Endothelial cell of umbilical vein (primary cell): Measurements from ENCODE around the gene ANKRD35. TPM values are rescaled to one million over a fixed set of nuclear protein-coding genes. Genes with fewer than 3 reads are reported as not detected.
"Not testable (repeated sequence)": the region's sequence is repeated elsewhere in the genome, so short reads cannot be mapped to it uniquely, and the experiment has no call there.

Experiments
- BruUV-seq: library from RNA; stranded (reverse); fragments of 400-500 nt; replicated peaks from 2 replicates; lab custom pipeline; 2021; lab: Mats Ljungman, UMichigan
- CTCF ChIA-PET: fragments of 300-600, 350-600 bp; sonication (Branson Sonifier 250); formaldehyde crosslinking; loops from one replicate; lab custom pipeline; 2021; ENCODE audit warnings: antibody characterized with exemption, inconsistent platforms; lab: Charles Lee
- POLR2A ChIA-PET: fragments of 300-600, 350-600 bp; sonication (Branson Sonifier 250); formaldehyde crosslinking; loops from one replicate; lab custom pipeline; 2021; ENCODE audit warnings: antibody characterized with exemption, inconsistent platforms; lab: Charles Lee
- DNase-seq: peaks from one replicate; pipeline ENCODE4 v3.0.0-alpha.2; 2011; ENCODE audit warnings: low read depth, low spot score
- FAIRE-seq: peaks from 2 replicates; lab custom pipeline; 2011; peaks lifted over from hg19 to GRCh38; lab: Jason Lieb, UNC
- H2AFZ ChIP-seq: 2 replicates; pipeline ENCODE4 v1.6.0; 2012; ENCODE audit warnings: low read depth, low read length, control low read depth, inconsistent platforms
- H3K27ac ChIP-seq: 2 replicates; pipeline ENCODE4 v1.5.1; 2011; ENCODE audit warnings: low read depth, mild to moderate bottlenecking, control low read depth, low read length, moderate library complexity; ENCODE audit not compliant: insufficient read depth
- H3K27me3 ChIP-seq, 2 experiments: 2 replicates each; pipeline versions ENCODE4 v1.6.0 to v1.6.1; 2011; ENCODE audit warnings: low read length in 2 of 2, mixed read lengths in 1 of 2; ENCODE audit not compliant: control insufficient read depth in 2 of 2, insufficient read depth in 2 of 2
- H3K36me3 ChIP-seq, 2 experiments: 2 replicates in 1 of 2; 3 replicates in 1 of 2; pipeline ENCODE4 v1.5.1; 2011; ENCODE audit warnings: low read length in 2 of 2, mild to moderate bottlenecking in 1 of 2, moderate library complexity in 1 of 2; ENCODE audit not compliant: control insufficient read depth in 2 of 2, insufficient read depth in 2 of 2; ENCODE audit errors: extremely low read depth in 1 of 2
- H3K4me1 ChIP-seq: 3 replicates; pipeline ENCODE4 v1.5.1; 2011; ENCODE audit warnings: mild to moderate bottlenecking, low read length; ENCODE audit not compliant: control insufficient read depth, insufficient read depth; ENCODE audit errors: extremely low read depth
- H3K4me2 ChIP-seq: 2 replicates; pipeline ENCODE4 v1.6.1; 2011; ENCODE audit warnings: low read length, control low read depth, mixed read lengths; ENCODE audit not compliant: insufficient read depth
- H3K4me3 ChIP-seq, 3 experiments: fragments of 200-600 bp in 1 of 3; sonication (generic), shearing (Covaris generic) in 1 of 3; replicated peaks in 1 of 3; 2 replicates each; pipeline ENCODE4 v1.5.1; 2011 to 2016; ENCODE audit warnings: control low read depth in 3 of 3, low read length in 3 of 3, mild to moderate bottlenecking in 2 of 3, inconsistent platforms in 1 of 3, low read depth in 1 of 3, moderate library complexity in 1 of 3; ENCODE audit not compliant: insufficient read depth in 1 of 3
- H3K79me2 ChIP-seq: 2 replicates; pipeline ENCODE4 v1.6.0; 2012; ENCODE audit warnings: low read length, inconsistent platforms; ENCODE audit not compliant: control insufficient read depth, insufficient read depth
- H3K9ac ChIP-seq: replicated peaks from 2 replicates; pipeline ENCODE3; 2011; ENCODE audit warnings: low read length, control low read depth; ENCODE audit not compliant: insufficient read depth; ENCODE audit errors: extremely low read depth
- H3K9me1 ChIP-seq: replicated peaks from 3 replicates; pipeline ENCODE4 v1.6.0; 2011; ENCODE audit warnings: mild to moderate bottlenecking, low read length; ENCODE audit not compliant: control insufficient read depth, insufficient read depth; ENCODE audit errors: extremely low read depth
- H3K9me3 ChIP-seq: replicated peaks from 2 replicates; pipeline ENCODE4 v1.5.1; 2012; ENCODE audit warnings: low read length, inconsistent platforms; ENCODE audit not compliant: control insufficient read depth, insufficient read depth
- H4K20me1 ChIP-seq: replicated peaks from 2 replicates; pipeline ENCODE3; 2011; ENCODE audit warnings: mild to moderate bottlenecking, low read length; ENCODE audit not compliant: control insufficient read depth, insufficient read depth; ENCODE audit errors: extremely low read depth
- CTCF ChIP-seq, 2 donors: IDR thresholded peaks; 1 replicate in 1 of 2; 2 replicates in 1 of 2; pipeline ENCODE4 v1.5.1; 2011; ENCODE audit warnings: low read length in 2 of 2, mild to moderate bottlenecking in 2 of 2, moderate library complexity in 2 of 2, control low read depth in 1 of 2, inconsistent platforms in 1 of 2, low read depth in 1 of 2; ENCODE audit not compliant: insufficient read depth in 1 of 2; ENCODE audit errors: extremely low read depth in 1 of 2
- EZH2 ChIP-seq: IDR thresholded peaks from 2 replicates; pipeline ENCODE4 v1.6.1; 2012; ENCODE audit warnings: borderline replicate concordance, low read depth, mild to moderate bottlenecking, moderate library complexity, low read length, inconsistent platforms; ENCODE audit not compliant: severe bottlenecking
- FOS ChIP-seq: IDR thresholded peaks from 2 replicates; pipeline ENCODE4 v1.6.1; 2011; ENCODE audit warnings: mild to moderate bottlenecking, low read length, moderate library complexity, borderline replicate concordance; ENCODE audit not compliant: insufficient read depth
- GATA2 ChIP-seq: IDR thresholded peaks from 2 replicates; pipeline ENCODE4 v1.7.0; 2011; ENCODE audit warnings: low read depth, mild to moderate bottlenecking, moderate library complexity, mixed read lengths, low read length; ENCODE audit not compliant: insufficient read length, insufficient read depth
- JUN ChIP-seq: IDR thresholded peaks from 2 replicates; pipeline ENCODE4 v1.6.1; 2011; ENCODE audit warnings: borderline replicate concordance, low read depth; ENCODE audit not compliant: insufficient read length, insufficient read depth
- MAX ChIP-seq: IDR thresholded peaks from 2 replicates; pipeline ENCODE4 v1.6.1; 2011; ENCODE audit not compliant: insufficient read depth, insufficient read length
- POLR2A ChIP-seq: IDR thresholded peaks from 2 replicates; pipeline ENCODE4 v1.6.1; 2012; ENCODE audit warnings: low read depth, mild to moderate bottlenecking, control low read depth, low read length
- POLR2AphosphoS5 ChIP-seq: IDR thresholded peaks from 2 replicates; pipeline ENCODE4 v1.6.1; 2012; ENCODE audit warnings: low read depth, mild to moderate bottlenecking, control low read depth, low read length, moderate library complexity; ENCODE audit not compliant: insufficient read depth
- dilution Hi-C: fragments of 300-500 bp; cut with MboI; formaldehyde crosslinking; loops from one replicate; pipeline ENCODE4 v1.15.0; 2019; ENCODE audit warnings: low sequenced_read_pairs; ENCODE audit not compliant: extremely low pct_ligation_motif_present
- intact Hi-C: fragments of 100-400 bp; cut with micrococcal nuclease; formaldehyde crosslinking; loops from one replicate; pipeline ENCODE4 v1.10.0; 2022
- polyA plus RNA-seq, 4 experiments: library from polyadenylated mRNA; depleted of rRNA in 3 of 4; stranded (reverse) in 3 of 4; unstranded in 1 of 4; fragments of >200 nt; gene quantifications; 2 replicates each; pipeline versions ENCODE4 v1.2.1 to v1.2.3, GENCODE V29; 2011 to 2012; ENCODE audit warnings: missing spikeins in 1 of 4
- total RNA-seq: library from RNA; stranded (reverse); gene quantifications from 2 replicates; pipeline ENCODE4 v1.2.3, GENCODE V29; 2021

ANKRD35 gene
- total and polyA plus RNA-seq, 2 donors (not counting 3 experiments of a cell fraction or from before 2014, with no cell fraction given), result 0.15 to 0.20 TPM

GRCh38 chr1:145823565-145824498 lies 61.8 kb downstream of the ANKRD35 start, which contains the start of the genes POLR3C and RNF115:
Gene POLR3C (plus strand): TSS chr1:145824200. CDS start chr1:145825777, 1,577 bp downstream.
Gene RNF115 (minus strand): TSS chr1:145824095. CDS start chr1:145823873, 222 bp downstream.
- FAIRE-seq, result peak; percentile 71
- dilution Hi-C loops, result no loop called here
- Histone ChIP-seq H3K27me3 (no peaks in the 10 kb centered on the region), H3K4me2 (peak within 1 kb of the TSS; percentile 71), H3K27ac (peak within 1 kb of the TSS; percentile 69), H4K20me1 (no peaks in the 10 kb centered on the region), H3K36me3 (peaks cover 14 to 21% of the 10 kb centered on the region in 2 experiments), H3K9me1 (no peaks in the 10 kb centered on the region), H3K9ac (peak within 1 kb of the TSS; percentile 89), H3K4me1 (peaks cover 13% of the 10 kb centered on the region), H3K79me2 (peaks cover 30% of the 10 kb centered on the region), H3K4me3 (peak within 1 kb of the TSS; percentile 47 to 95 (median 86)), H2AFZ (peak within 1 kb of the TSS; percentile 62), H3K9me3 (no peaks in the 10 kb centered on the region)
- ChIA-PET POLR2A (interaction anchor here (0.7 to 1.6 kb wide), 4 partner anchors 35 to 103 kb away, joined by 3 to 5 read pairs (median 4); partner anchors contain the start of gene RBM8A), CTCF (interaction anchor here (0.9 to 6.2 kb wide), 4 partner anchors 19 to 102 kb away, joined by 3 to 69 read pairs (median 11); partner anchors contain the start of gene NUDT17)
- DNase-seq, result peak; percentile 90
- TF ChIP-seq CTCF (IDR thresholded peaks at IDR 0.05; ENCODE audit: extremely low read depth in 1 of 2, insufficient read depth in 1 of 2, low read depth in 1 of 2, low read length in 2 of 2) (no peak), POLR2AphosphoS5 (peak; percentile 80), MAX (peak; percentile 37), GATA2 (no peak), FOS (no peak), EZH2 (no peak), JUN (no peak), POLR2A (peak; percentile 14)
- intact Hi-C loops, result loop anchor here (1.0 to 10.0 kb wide), 3 partner anchors 39 to 103 kb away; no protein-coding TSS in a partner anchor
- BruUV-seq, result TSS peak; percentile 52

- H3K9me1 ChIP-seq, H3K27ac ChIP-seq, H3K4me3 ChIP-seq, H3K4me2 ChIP-seq, H3K27me3 ChIP-seq, DNase-seq, dilution Hi-C loops, FAIRE-seq, BruUV-seq, H4K20me1 ChIP-seq, POLR2A ChIA-PET, H2AFZ ChIP-seq, H3K9ac ChIP-seq, H3K9me3 ChIP-seq, CTCF ChIA-PET: not testable (repeated sequence)
- Histone ChIP-seq H3K36me3 (peaks cover 6 to 11% of the 10 kb centered on the region in 2 experiments), H3K79me2 (peaks cover 30% of the 10 kb centered on the region), H3K4me1 (peaks cover 10% of the 10 kb centered on the region)
- intact Hi-C loops, result loop anchor here (10.0 kb wide), 1 partner anchor 68 kb away; no protein-coding TSS in a partner anchor
These were observed 62.8 kb downstream of the ANKRD35 start for GRCh38 chr1:145822779-145823331.
